Small intestine (tissue), 7 donors: ENCODE results near the gene RNF212. TPM values are rescaled to one million over a fixed set of nuclear protein-coding genes. Genes with fewer than 3 reads are reported as not detected.
A peak's percentile ranks its signal among the peaks of the same experiment; 100 is the strongest.

Experiments
- DNase-seq, 2 donors: peaks; one replicate each; pipeline versions ENCODE4 v3.0.0 to v3.0.0-alpha.2; 2013
- FAIRE-seq: peaks from 2 replicates; lab custom pipeline; 2012; peaks lifted over from hg19 to GRCh38; lab: Jason Lieb, UNC
- H3K27ac ChIP-seq, 3 donors: one replicate each; pipeline ENCODE4 v1.5.1; 2013; ENCODE audit warnings: low read length in 2 of 3, mild to moderate bottlenecking in 2 of 3, control low read depth in 1 of 3, inconsistent platforms in 1 of 3, low read depth in 1 of 3, moderate library complexity in 1 of 3
- H3K27me3 ChIP-seq, 3 donors: one replicate each; pipeline ENCODE4 v1.6.1; 2013; ENCODE audit warnings: low read length in 3 of 3, inconsistent platforms in 1 of 3; ENCODE audit not compliant: control insufficient read depth in 3 of 3, insufficient read depth in 3 of 3
- H3K36me3 ChIP-seq, 3 donors: one replicate each; pipeline ENCODE4 v1.6.1; 2013; ENCODE audit warnings: low read length in 3 of 3, inconsistent platforms in 1 of 3, low read depth in 1 of 3, mild to moderate bottlenecking in 1 of 3, moderate library complexity in 1 of 3; ENCODE audit not compliant: control insufficient read depth in 3 of 3, insufficient read depth in 2 of 3
- H3K4me1 ChIP-seq, 3 donors: one replicate each; pipeline ENCODE4 v1.6.1; 2013; ENCODE audit warnings: low read length in 2 of 3, inconsistent platforms in 1 of 3, low read depth in 1 of 3, mild to moderate bottlenecking in 1 of 3, moderate library complexity in 1 of 3; ENCODE audit not compliant: control insufficient read depth in 3 of 3, insufficient read depth in 2 of 3
- H3K4me3 ChIP-seq, 3 donors: one replicate each; pipeline ENCODE4 v1.5.1; 2013; ENCODE audit warnings: low read length in 3 of 3, control low read depth in 1 of 3, inconsistent platforms in 1 of 3, low read depth in 1 of 3, mild to moderate bottlenecking in 1 of 3, moderate library complexity in 1 of 3
- H3K9me3 ChIP-seq, 2 donors: one replicate each; pipeline ENCODE4 v1.6.1; 2013; ENCODE audit warnings: low read depth in 1 of 2, low read length in 1 of 2; ENCODE audit not compliant: control insufficient read depth in 2 of 2, insufficient read depth in 1 of 2
- WGBS, 3 donors: extraction: QIAGEN DNeasy Blood & Tissue Kit; methylation state at CpG; one replicate each; pipeline ENCODE4 v1.1.7; 2013; 5-methylcytosine and 5-hydroxymethylcytosine counted together
- polyA plus RNA-seq, 4 donors: library from polyadenylated mRNA; stranded (reverse) in 3 of 4; unstranded in 1 of 4; fragments of 200-250 nt in 3 of 4; fragments of 120-200 nt in 1 of 4; gene quantifications; one replicate each; pipeline versions ENCODE4 v1.2.1 to v1.2.3, GENCODE V29; 2013
- donor health status: healthy with polysubstance abuse.
- donor health status: control.
- donor health status: control.
- donor health status: Bipolar disorder and iron deficiency.
- donor health status: healthy.

The RNF212 gene
- polyA plus RNA-seq, 4 donors = 1.4 to 2.2 (median 1.7) TPM; not detected in 1

DNA sequence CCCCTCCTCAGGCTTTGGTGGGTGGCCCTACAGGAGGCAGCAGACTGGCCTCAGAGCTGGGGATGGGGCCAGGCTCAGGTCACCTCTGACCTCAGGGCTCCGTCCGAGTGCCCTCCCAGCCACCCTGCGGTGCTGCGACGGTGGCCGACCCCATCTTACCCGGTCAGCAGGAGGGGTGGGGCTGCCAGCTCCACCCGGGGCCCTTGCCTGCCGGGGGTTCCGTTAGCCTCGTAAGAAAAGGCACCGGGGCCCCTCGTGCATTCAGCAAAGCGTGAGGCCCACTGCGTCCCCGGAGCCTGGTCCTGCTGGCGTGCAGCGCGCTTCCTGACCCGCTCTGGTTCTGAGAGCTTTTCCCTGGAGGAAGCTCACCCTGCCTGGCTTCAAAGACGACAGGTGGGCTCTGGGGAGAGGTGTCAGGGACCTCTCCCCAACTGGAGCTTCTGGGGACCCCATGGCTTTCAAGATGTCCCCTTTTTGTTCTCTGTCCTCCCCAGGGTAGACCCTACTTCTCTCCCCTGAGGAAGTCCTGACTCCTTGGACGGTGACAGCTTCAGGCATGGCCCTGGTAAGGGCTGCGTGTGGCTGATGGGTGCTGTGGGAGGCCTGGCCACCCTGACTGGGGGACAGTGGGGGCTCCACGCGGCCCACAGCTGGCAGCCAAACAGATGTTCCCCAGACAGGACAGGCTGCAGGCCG is 86.0 kb downstream of the RNF212 start:
- Histone ChIP-seq H3K27me3 (peaks cover 0 to 30% (median 9%) of the 10 kb centered on the region in 3 donors), H3K27ac (no peak overlapping the region), H3K4me1 (peaks cover 0 to 11% (median 2%) of the 10 kb centered on the region in 3 donors), H3K36me3 (peaks cover 0 to 17% (median 0%) of the 10 kb centered on the region in 3 donors), H3K9me3 (no peaks in the 10 kb centered on the region), H3K4me3 (no peak overlapping the region)
- 36 to 68% (median 46%) methylated on average over 26 of the region's 26 CpGs for WGBS, 3 donors
- DNase-seq (no peak), FAIRE-seq (no peak)

DNA sequence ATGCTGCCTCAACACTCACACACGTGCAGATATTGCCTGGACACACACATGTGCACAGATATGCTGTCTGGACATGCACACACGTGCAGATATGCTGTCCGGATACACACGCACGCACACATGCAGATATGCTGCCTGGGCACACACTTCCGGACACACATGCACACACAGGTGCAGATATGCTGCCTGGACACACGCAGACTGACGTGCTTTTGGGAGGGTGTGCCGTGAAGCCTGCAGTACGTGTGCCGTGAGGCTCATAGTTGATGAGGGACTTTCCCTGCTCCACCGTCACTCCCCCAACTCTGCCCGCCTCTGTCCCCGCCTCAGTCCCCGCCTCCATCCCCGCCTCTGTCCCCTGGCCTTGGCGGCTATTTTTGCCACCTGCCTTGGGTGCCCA is 87.2 kb downstream of the RNF212 start:
- no peak for FAIRE-seq
- Histone ChIP-seq H3K4me1 (peaks cover 0 to 11% (median 2%) of the 10 kb centered on the region in 3 donors), H3K27ac (no peak overlapping the region), H3K4me3 (no peak overlapping the region), H3K36me3 (peaks cover 0 to 20% (median 0%) of the 10 kb centered on the region in 3 donors), H3K27me3 (peaks cover 0 to 26% (median 9%) of the 10 kb centered on the region in 3 donors), H3K9me3 (no peaks in the 10 kb centered on the region)
- 17 to 38% (median 21%) methylated on average over 17 of the region's 17 CpGs for WGBS, 3 donors
- peak in 1 of 2 donors; percentile 48 for DNase-seq

DNA sequence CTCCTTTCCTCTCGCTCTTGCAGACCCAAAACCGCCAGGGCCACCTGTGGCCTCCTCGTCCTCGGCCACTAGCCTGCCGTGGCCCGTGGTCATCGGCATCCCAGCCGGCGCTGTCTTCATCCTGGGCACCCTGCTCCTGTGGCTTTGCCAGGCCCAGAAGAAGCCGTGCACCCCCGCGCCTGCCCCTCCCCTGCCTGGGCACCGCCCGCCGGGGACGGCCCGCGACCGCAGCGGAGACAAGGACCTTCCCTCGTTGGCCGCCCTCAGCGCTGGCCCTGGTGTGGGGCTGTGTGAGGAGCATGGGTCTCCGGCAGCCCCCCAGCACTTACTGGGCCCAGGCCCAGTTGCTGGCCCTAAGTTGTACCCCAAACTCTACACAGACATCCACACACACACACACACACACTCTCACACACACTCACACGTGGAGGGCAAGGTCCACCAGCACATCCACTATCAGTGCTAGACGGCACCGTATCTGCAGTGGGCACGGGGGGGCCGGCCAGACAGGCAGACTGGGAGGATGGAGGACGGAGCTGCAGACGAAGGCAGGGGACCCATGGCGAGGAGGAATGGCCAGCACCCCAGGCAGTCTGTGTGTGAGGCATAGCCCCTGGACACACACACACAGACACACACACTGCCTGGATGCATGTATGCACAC is 88.3 kb downstream of the RNF212 start:
- H3K27me3 ChIP-seq = peaks cover 0 to 22% (median 9%) of the 10 kb centered on the region in 3 donors
- H3K9me3 ChIP-seq = no peaks in the 10 kb centered on the region
- no peak overlapping the region for H3K27ac ChIP-seq
- FAIRE-seq (no peak), DNase-seq (peak; percentile 24 to 61)
- H3K36me3 ChIP-seq = peaks cover 0 to 20% (median 0%) of the 10 kb centered on the region in 3 donors
- peaks cover 0 to 11% (median 2%) of the 10 kb centered on the region in 3 donors for H3K4me1 ChIP-seq
- no peak overlapping the region for H3K4me3 ChIP-seq
- 49 to 83% (median 58%) methylated on average over 21 to 32 of the region's 32 CpGs for WGBS, 3 donors

DNA sequence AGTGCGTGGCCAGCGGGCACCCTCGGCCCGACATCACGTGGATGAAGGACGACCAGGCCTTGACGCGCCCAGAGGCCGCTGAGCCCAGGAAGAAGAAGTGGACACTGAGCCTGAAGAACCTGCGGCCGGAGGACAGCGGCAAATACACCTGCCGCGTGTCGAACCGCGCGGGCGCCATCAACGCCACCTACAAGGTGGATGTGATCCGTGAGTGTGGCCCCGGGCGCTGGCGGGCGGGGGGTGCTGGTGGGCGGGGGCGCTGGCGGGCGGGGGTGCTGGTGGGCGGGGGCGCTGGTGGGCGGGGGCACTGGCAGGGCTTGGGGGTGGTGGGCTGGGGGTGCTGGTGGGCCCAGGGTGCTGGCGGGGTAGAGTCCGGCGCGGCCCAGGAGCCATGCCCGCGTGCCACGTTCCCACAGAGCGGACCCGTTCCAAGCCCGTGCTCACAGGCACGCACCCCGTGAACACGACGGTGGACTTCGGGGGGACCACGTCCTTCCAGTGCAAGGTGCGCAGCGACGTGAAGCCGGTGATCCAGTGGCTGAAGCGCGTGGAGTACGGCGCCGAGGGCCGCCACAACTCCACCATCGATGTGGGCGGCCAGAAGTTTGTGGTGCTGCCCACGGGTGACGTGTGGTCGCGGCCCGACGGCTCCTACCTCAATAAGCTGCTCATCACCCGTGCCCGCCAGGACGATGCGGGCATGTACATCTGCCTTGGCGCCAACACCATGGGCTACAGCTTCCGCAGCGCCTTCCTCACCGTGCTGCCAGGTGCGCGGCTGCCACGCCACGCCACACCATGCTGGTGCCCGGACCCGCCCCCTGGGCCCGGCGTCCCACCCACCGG is 89.2 kb downstream of the RNF212 start:
- peaks cover 0 to 11% (median 2%) of the 10 kb centered on the region in 3 donors for H3K4me1 ChIP-seq
- FAIRE-seq = no peak
- no peak for DNase-seq
- peaks cover 0 to 20% (median 0%) of the 10 kb centered on the region in 3 donors for H3K36me3 ChIP-seq
- no peak overlapping the region for H3K4me3 ChIP-seq
- 95 to 97% (median 97%) methylated on average over 65 to 83 of the region's 83 CpGs for WGBS, 3 donors
- H3K27ac ChIP-seq = no peak overlapping the region
- peaks cover 0 to 17% (median 7%) of the 10 kb centered on the region in 3 donors for H3K27me3 ChIP-seq
- no peaks in the 10 kb centered on the region for H3K9me3 ChIP-seq

DNA sequence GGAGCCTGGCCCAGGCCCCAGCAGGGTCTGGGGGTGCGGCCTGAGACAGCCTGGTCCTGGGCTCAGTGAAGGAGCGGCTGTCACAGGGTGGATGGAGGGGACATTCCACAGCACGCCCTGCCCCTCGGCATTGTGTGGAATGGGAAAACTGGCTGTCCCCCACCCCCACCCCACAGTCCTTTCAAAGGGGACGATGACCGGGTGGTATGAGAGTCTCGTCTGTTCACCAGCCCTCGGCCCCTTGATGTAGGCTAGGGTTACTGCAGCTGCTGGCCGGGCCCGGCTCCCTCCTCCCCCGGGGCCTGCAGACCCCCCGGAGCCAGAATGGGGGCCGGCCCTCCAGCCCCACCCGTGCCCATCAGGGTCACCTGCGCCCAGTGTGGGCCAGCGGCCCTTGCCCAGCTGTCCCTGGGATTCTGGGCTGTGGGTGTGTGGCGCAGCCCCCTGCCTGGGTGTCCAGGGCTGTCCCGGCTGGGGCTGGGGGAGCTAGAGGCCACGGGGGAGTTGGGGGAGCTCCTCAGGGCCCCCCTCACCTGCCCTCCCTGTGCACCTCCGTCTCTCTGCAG is 90.2 kb downstream of the RNF212 start:
- FAIRE-seq (no peak), DNase-seq (no peak)
- peaks cover 0 to 7% (median 2%) of the 10 kb centered on the region in 3 donors for H3K27me3 ChIP-seq
- H3K27ac ChIP-seq = no peak overlapping the region
- H3K9me3 ChIP-seq = no peaks in the 10 kb centered on the region
- no peak overlapping the region for H3K4me3 ChIP-seq
- peaks cover 0 to 20% (median 0%) of the 10 kb centered on the region in 3 donors for H3K36me3 ChIP-seq
- H3K4me1 ChIP-seq = peaks cover 0 to 11% (median 2%) of the 10 kb centered on the region in 3 donors
- 71 to 88% (median 79%) methylated on average over 18 to 20 of the region's 20 CpGs for WGBS, 3 donors

DNA sequence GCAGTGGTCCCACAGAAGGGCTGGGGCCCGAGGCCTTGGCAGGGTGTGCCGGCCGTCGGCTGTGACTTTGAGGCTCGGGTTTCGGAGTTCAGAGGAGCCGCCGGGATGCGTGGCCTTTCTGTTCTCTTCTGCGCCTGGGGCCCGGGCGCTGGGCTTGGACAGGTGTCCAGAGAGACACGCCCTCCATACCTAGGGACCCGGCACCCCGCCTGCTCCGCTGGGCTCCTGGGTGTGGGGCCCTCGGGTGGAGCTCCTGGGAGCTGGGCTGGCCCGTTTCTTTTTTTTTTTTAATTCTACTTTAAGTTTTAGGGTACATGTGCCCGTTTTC is 90.7 kb downstream of the RNF212 start:
- peak in 1 of 2 donors; percentile 39 for DNase-seq
- Histone ChIP-seq H3K4me1 (peaks cover 0 to 11% (median 2%) of the 10 kb centered on the region in 3 donors), H3K27ac (no peak overlapping the region), H3K4me3 (no peak overlapping the region), H3K36me3 (peaks cover 0 to 20% (median 0%) of the 10 kb centered on the region in 3 donors), H3K27me3 (peaks cover 0 to 3% (median 0%) of the 10 kb centered on the region in 3 donors), H3K9me3 (no peaks in the 10 kb centered on the region)
- no peak for FAIRE-seq
- 21 to 71% (median 34%) methylated on average over 17 to 19 of the region's 19 CpGs for WGBS, 3 donors

DNA sequence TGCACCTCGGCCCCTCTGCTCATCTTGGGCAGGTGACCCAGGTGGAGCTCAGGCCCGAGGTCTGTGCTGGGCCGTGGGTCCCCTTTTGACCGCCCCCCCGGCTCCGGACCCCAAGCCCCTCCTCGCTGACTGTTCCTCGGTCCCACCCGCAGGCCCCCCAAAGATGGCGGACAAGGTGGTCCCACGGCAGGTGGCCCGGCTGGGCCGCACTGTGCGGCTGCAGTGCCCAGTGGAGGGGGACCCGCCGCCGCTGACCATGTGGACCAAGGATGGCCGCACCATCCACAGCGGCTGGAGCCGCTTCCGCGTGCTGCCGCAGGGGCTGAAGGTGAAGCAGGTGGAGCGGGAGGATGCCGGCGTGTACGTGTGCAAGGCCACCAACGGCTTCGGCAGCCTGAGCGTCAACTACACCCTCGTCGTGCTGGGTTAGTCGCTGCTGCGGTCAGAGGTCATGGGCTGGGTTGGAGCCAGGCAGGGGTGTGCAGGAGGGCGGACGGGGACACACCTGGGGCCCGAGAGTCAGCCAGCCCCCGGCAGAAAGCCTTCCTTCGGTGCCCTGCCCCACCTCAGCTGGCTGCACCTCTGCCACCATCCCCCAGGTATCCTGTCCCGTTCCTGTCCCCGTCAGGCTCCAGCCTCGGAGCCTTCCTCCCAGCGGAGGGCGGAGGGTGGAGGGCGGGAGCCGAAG is 91.2 kb downstream of the RNF212 start:
- no peak overlapping the region for H3K27ac ChIP-seq
- FAIRE-seq = no peak
- WGBS, 3 donors = 35 to 80% (median 44%) methylated on average over 40 to 46 of the region's 46 CpGs
- no peaks in the 10 kb centered on the region for H3K27me3 ChIP-seq
- H3K4me3 ChIP-seq = no peak overlapping the region
- H3K4me1 ChIP-seq = peaks cover 0 to 11% (median 2%) of the 10 kb centered on the region in 3 donors
- no peak for DNase-seq
- H3K36me3 ChIP-seq = peaks cover 0 to 20% (median 0%) of the 10 kb centered on the region in 3 donors
- no peaks in the 10 kb centered on the region for H3K9me3 ChIP-seq
